ENCODE measurements around the gene HTR2A.

- TF ChIP-seq POLR2A (IDR thresholded peaks at IDR 0.05; ENCODE audit: borderline replicate concordance, extremely low read depth, insufficient read depth, insufficient read length) (no peak), CTCF (IDR thresholded peaks at IDR 0.05 in 2 of 3, conservative IDR thresholded peaks at IDR 0.05 in 1 of 3; ENCODE audit: borderline replicate concordance in 1 of 3, insufficient read depth in 1 of 3, low read depth in 2 of 3, low read length in 2 of 3) (no peak), EZH2phosphoT487 (IDR thresholded peaks at IDR 0.05; ENCODE audit: borderline replicate concordance) (no peak), SRF (IDR thresholded peaks at IDR 0.05; ENCODE audit: low read depth) (no peak), POLR2AphosphoS5 (IDR thresholded peaks at IDR 0.05; ENCODE audit: low read depth, low read length) (no peak)
These were observed 100.7 kb downstream of the HTR2A start for GRCh38 chr13:46796129-46796514.
